ENCODE measurements around the gene ISY1. TPM values are rescaled to one million over a fixed set of nuclear protein-coding genes. Genes with fewer than 3 reads are reported as not detected.
A peak's percentile ranks its signal among the peaks of the same experiment; 100 is the strongest.
"Not testable (repeated sequence)": the region's sequence is repeated elsewhere in the genome, so short reads cannot be mapped to it uniquely, and the experiment has no call there.

Gene ISY1
- polyA plus RNA-seq, 1 donor (not counting 4 experiments of a cell fraction or from before 2014, with no cell fraction given) = 25.5 TPM

DNA sequence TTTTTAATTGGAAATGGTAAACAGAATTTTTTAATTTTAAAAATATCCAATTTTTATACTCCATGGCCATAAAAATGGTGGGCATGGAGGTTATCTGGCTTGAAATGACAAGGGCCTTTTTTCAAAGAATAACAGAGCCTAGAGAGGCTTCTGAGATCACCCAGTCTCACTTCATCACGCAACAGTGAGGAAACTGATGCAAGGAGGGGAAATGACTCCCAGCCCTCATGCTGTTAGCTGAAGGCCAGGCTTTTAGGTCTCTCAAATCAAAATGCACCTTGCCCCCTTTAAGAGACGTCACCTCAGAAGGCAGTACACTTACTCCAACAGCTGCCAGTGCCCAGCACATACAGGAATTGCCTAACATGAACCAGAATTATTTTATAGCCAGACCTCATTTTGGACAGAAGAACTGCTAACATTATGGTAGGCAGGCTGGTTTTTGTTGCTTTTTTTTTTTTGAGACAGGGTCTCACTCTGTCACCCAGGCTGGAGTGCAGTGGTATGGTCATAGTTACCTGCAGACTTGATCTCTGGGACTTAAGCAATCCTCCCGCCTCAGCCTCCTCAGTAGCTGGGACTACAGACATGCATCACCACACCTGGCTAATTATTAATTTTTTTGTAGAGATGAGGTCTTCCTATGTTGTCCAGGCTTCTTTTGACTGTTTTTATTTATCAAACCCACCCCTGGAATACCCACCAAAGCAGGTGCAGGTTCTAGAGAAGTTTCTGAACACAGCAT, 48.4 kb downstream of the ISY1 start:
- no peak overlapping the region for H2AFZ ChIP-seq (ENCODE audit: control insufficient read depth, low read length)
- peaks cover 4 to 16% of the 10 kb centered on the region in 2 experiments for H3K36me3 ChIP-seq (ENCODE audit: control insufficient read depth in 2 of 2, extremely low read depth in 1 of 2, insufficient read depth in 2 of 2, low read length in 2 of 2)
- no peaks in the 10 kb centered on the region for H3K4me1 ChIP-seq (ENCODE audit: control insufficient read depth, extremely low read depth, insufficient read depth, low read length)
- TF ChIP-seq EZH2 (IDR thresholded peaks at IDR 0.05; ENCODE audit: low read length) = no peak
- TF ChIP-seq, protein P1, sequence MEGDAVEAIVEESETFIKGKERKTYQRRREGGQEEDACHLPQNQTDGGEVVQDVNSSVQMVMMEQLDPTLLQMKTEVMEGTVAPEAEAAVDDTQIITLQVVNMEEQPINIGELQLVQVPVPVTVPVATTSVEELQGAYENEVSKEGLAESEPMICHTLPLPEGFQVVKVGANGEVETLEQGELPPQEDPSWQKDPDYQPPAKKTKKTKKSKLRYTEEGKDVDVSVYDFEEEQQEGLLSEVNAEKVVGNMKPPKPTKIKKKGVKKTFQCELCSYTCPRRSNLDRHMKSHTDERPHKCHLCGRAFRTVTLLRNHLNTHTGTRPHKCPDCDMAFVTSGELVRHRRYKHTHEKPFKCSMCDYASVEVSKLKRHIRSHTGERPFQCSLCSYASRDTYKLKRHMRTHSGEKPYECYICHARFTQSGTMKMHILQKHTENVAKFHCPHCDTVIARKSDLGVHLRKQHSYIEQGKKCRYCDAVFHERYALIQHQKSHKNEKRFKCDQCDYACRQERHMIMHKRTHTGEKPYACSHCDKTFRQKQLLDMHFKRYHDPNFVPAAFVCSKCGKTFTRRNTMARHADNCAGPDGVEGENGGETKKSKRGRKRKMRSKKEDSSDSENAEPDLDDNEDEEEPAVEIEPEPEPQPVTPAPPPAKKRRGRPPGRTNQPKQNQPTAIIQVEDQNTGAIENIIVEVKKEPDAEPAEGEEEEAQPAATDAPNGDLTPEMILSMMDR (optimal IDR thresholded peaks at IDR 0.05 in 1 of 3, IDR thresholded peaks at IDR 0.05 in 1 of 3, conservative IDR thresholded peaks at IDR 0.05 in 1 of 3; ENCODE audit: extremely low read depth in 1 of 3, insufficient read depth in 2 of 3, low read length in 3 of 3) = no peak
- no peak overlapping the region for H3K4me3 ChIP-seq (ENCODE audit: control insufficient read depth in 2 of 3, extremely low read depth in 1 of 3, insufficient read depth in 2 of 3, low read depth in 1 of 3, low read length in 3 of 3)
- no peak for FAIRE-seq
- H3K79me2 ChIP-seq (ENCODE audit: control insufficient read depth, insufficient read depth, low read length) = peaks cover 52% of the 10 kb centered on the region
- no peaks in the 10 kb centered on the region for H3K9me3 ChIP-seq (ENCODE audit: control insufficient read depth, low read depth, low read length)
- DNase-seq (ENCODE audit: low read depth, low spot score) = no peak
- peaks cover 3% of the 10 kb centered on the region for H3K9me1 ChIP-seq (ENCODE audit: control insufficient read depth, extremely low read depth, insufficient read depth, low read length)
- H3K9ac ChIP-seq (ENCODE audit: control insufficient read depth, extremely low read depth, insufficient read depth, low read length) = no peak overlapping the region
- dilution Hi-C loops (cut with MboI; ENCODE audit: extremely low pct_ligation_motif_present, low sequenced_read_pairs) = no loop called here
- no peak overlapping the region for H3K4me2 ChIP-seq (ENCODE audit: control insufficient read depth, extremely low read depth, insufficient read depth, low read depth, low read length)
- H3K27me3 ChIP-seq (ENCODE audit: control insufficient read depth, extremely low read depth, insufficient read depth, low read length) = no peaks in the 10 kb centered on the region
- peaks cover 3% of the 10 kb centered on the region for H4K20me1 ChIP-seq (ENCODE audit: control insufficient read depth, extremely low read depth, insufficient read depth, low read length)
- H3K27ac ChIP-seq (ENCODE audit: control insufficient read depth, insufficient read depth, low read length) = peak overlapping the region; percentile 2

DNA sequence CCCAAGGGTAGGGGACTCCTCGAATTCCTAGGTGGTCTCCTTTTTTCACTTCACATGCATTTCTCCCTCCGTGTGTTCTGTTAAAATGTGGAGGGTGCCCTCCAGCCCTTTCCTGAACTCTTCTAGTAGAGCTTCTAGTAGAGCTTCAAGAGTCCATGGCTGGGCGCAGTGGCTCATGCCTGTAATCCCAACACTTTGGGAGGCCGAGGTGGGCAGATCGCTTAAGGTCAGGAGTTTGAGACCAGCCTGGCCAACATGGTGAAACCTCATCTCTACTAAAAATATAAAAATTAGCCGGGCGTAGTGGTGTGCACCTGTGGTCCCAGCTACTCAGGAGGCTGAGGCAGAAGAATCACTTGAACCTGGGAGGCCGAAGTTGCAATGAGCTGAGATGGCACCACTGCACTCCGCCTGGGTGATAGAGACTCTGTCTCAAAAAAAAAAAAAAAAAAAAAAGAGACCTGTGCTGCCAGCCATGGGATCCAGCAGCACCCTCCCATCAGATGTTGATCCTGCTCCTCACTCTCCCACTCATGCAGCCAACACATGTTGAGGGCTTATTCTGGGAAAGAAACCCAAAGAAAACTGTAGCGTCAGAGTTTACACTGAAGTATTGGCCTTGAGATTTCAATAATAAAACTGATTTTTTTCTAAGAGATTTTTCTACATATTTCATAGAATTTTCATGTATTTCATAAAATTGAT, 49.6 kb downstream of the ISY1 start:
- Histone ChIP-seq H3K36me3 (ENCODE audit: control insufficient read depth in 2 of 2, extremely low read depth in 1 of 2, insufficient read depth in 2 of 2, low read length in 2 of 2) (peaks cover 11 to 19% of the 10 kb centered on the region in 2 experiments), H3K79me2 (ENCODE audit: control insufficient read depth, insufficient read depth, low read length) (peaks cover 54% of the 10 kb centered on the region)
- H4K20me1 ChIP-seq (ENCODE audit: control insufficient read depth, extremely low read depth, insufficient read depth, low read length); H3K4me2 ChIP-seq (ENCODE audit: control insufficient read depth, extremely low read depth, insufficient read depth, low read depth, low read length); FAIRE-seq; H2AFZ ChIP-seq (ENCODE audit: control insufficient read depth, low read length); DNase-seq (ENCODE audit: low read depth, low spot score); H3K9ac ChIP-seq (ENCODE audit: control insufficient read depth, extremely low read depth, insufficient read depth, low read length); H3K4me1 ChIP-seq (ENCODE audit: control insufficient read depth, extremely low read depth, insufficient read depth, low read length); H3K27me3 ChIP-seq (ENCODE audit: control insufficient read depth, extremely low read depth, insufficient read depth, low read length); H3K9me3 ChIP-seq (ENCODE audit: control insufficient read depth, low read depth, low read length); H3K9me1 ChIP-seq (ENCODE audit: control insufficient read depth, extremely low read depth, insufficient read depth, low read length); H3K27ac ChIP-seq (ENCODE audit: control insufficient read depth, insufficient read depth, low read length); H3K4me3 ChIP-seq (ENCODE audit: control insufficient read depth in 2 of 3, extremely low read depth in 1 of 3, insufficient read depth in 2 of 3, low read depth in 1 of 3, low read length in 3 of 3); dilution Hi-C loops (cut with MboI; ENCODE audit: extremely low pct_ligation_motif_present, low sequenced_read_pairs): not testable (repeated sequence)

Measured in keratinocyte (primary cell).